Umbilical cord (tissue), 2 donors: ENCODE results near the gene CTNNA3. TPM values are rescaled to one million over a fixed set of nuclear protein-coding genes. Genes with fewer than 3 reads are reported as not detected.

ENCODE experiments used
- DNase-seq: peaks from one replicate; pipeline ENCODE4 v3.0.0-alpha.2; 2015; ENCODE audit warnings: low spot score
- total RNA-seq: library from RNA; depleted of rRNA; stranded (reverse); fragments of >200 nt; gene quantifications from one replicate; pipeline ENCODE4 v1.2.3, GENCODE V29; 2014; ENCODE audit warnings: low replicate concordance; ENCODE audit not compliant: insufficient read depth

The CTNNA3 gene
- total RNA-seq, 1 donor from 2014 or later, result 32.7 TPM

GRCh38 chr10:66234872-66235271, 1461.1 kb downstream of the CTNNA3 start:
- DNase-seq, result no peak

GRCh38 chr10:66228887-66229286, 1467.1 kb downstream of the CTNNA3 start:
- DNase-seq, result no peak

- no peak for DNase-seq
Observed at GRCh38 chr10:66223656-66224055, 1472.3 kb downstream of the CTNNA3 start.

GRCh38 chr10:66222462-66223046, 1473.4 kb downstream of the CTNNA3 start:
- DNase-seq, result no peak

GRCh38 chr10:66218981-66219587, 1476.9 kb downstream of the CTNNA3 start:
- no peak for DNase-seq

- DNase-seq, result peak; percentile 69
Observed at GRCh38 chr10:66218289-66218688, 1477.7 kb downstream of the CTNNA3 start.

- no peak for DNase-seq
Observed at GRCh38 chr10:66215920-66216319, 1480.1 kb downstream of the CTNNA3 start.

GRCh38 chr10:66214721-66215404, 1481.1 kb downstream of the CTNNA3 start:
- no peak for DNase-seq

- DNase-seq, result no peak
Observed at GRCh38 chr10:66209025-66209424, 1487.0 kb downstream of the CTNNA3 start.

- DNase-seq, result no peak
Observed at GRCh38 chr10:66204838-66205237, 1491.2 kb downstream of the CTNNA3 start.

GRCh38 chr10:66202101-66202500, 1493.9 kb downstream of the CTNNA3 start:
- no peak for DNase-seq

- DNase-seq, result no peak
Observed at GRCh38 chr10:66192162-66192831, 1503.7 kb downstream of the CTNNA3 start.

- no peak for DNase-seq
Observed at GRCh38 chr10:66190413-66190812, 1505.6 kb downstream of the CTNNA3 start.

GRCh38 chr10:66189271-66189670, 1506.7 kb downstream of the CTNNA3 start:
- no peak for DNase-seq

- peak; percentile 3 for DNase-seq
Observed at GRCh38 chr10:66187053-66187733, 1508.8 kb downstream of the CTNNA3 start.

GRCh38 chr10:66183028-66183427, 1513.0 kb downstream of the CTNNA3 start:
- no peak for DNase-seq

GRCh38 chr10:66180581-66181318, 1515.2 kb downstream of the CTNNA3 start:
- peak; percentile 75 for DNase-seq

GRCh38 chr10:66180021-66180420, 1516.0 kb downstream of the CTNNA3 start:
- peak; percentile 1 for DNase-seq

- peak; percentile 25 for DNase-seq
Observed at GRCh38 chr10:66176772-66177171, 1519.2 kb downstream of the CTNNA3 start.

- no peak for DNase-seq
Observed at GRCh38 chr10:66167816-66168215, 1528.2 kb downstream of the CTNNA3 start.

GRCh38 chr10:66162560-66163143, 1533.3 kb downstream of the CTNNA3 start:
- DNase-seq, result no peak
